Astrocyte of the cerebellum (primary cell): Measurements from ENCODE around the gene ARAP2.

Experiments
- DNase-seq: peaks from one replicate; pipeline ENCODE4 v3.0.0-alpha.2; 2011; ENCODE audit warnings: low read depth
- H3K4me3 ChIP-seq: 2 replicates; pipeline ENCODE4 v1.5.1; 2011; ENCODE audit warnings: mild to moderate bottlenecking, low read depth, low read length, moderate library complexity
- CTCF ChIP-seq: IDR thresholded peaks from 2 replicates; pipeline ENCODE4 v1.5.1; 2012; ENCODE audit warnings: low read length, low read depth, moderate library complexity, mild to moderate bottlenecking; ENCODE audit errors: missing control alignments
- in situ Hi-C: cut with HindIII; loops from 2 replicates; pipeline ENCODE4 v1.10.0; 2017; ENCODE audit warnings: low sequenced_read_pairs

The ARAP2 gene

DNA sequence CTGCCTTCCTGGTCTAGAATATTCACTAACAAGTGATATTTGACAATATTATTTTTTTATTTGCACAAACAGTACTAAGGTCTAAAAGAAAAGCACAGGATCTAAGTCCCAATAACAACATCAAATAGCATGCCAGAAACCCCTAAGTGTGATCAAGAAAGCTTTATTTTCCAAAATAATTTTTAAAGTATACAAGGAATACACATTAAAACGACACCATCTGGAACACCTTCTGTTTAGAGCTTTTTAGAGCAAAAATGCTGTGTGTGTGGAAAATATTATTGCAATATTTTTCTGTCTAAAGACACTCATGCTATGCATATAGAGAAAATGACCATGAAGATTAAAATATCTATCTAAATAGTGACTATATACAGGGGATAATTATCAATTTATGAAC is 103.1 kb downstream of the ARAP2 start:
- in situ Hi-C loops: no loop called here
- no peak for TF ChIP-seq CTCF

GRCh38 chr4:36140421-36140820 is 103.9 kb downstream of the ARAP2 start:
- in situ Hi-C loops: no loop called here
- no peak for TF ChIP-seq CTCF
- H3K4me3 ChIP-seq: no peak overlapping the region
- no peak for DNase-seq

More for the DNA sequence above, 103.1 kb downstream of the ARAP2 start:
- no peak for DNase-seq
- no peak overlapping the region for H3K4me3 ChIP-seq

- no peak for DNase-seq
- TF ChIP-seq CTCF: no peak
- H3K4me3 ChIP-seq: no peak overlapping the region
- in situ Hi-C loops: no loop called here
Observed at GRCh38 chr4:36138220-36138619, 106.1 kb downstream of the ARAP2 start.

GRCh38 chr4:36137336-36137735 is 107.0 kb downstream of the ARAP2 start:
- in situ Hi-C loops: no loop called here
- H3K4me3 ChIP-seq: no peak overlapping the region
- no peak for DNase-seq
- no peak for TF ChIP-seq CTCF

DNA sequence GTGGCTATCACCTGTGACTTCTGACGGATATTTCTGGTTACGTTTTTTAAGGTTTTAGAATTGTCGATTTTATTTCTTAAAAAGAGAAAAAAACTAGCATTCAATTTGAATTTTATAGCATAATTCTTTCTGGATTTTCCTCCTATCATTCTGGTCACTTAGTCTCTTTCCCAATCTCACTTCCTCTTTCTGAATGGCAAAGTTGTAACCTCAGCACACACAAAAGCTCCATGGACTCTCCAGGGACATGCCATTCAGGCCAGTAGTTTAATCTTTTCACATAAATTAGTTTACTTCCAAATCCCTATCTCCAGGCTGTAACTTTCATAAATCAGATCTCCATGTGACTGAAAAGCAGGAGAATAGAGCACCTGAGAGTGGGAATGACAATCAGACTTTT is 110.7 kb downstream of the ARAP2 start:
- no peak for TF ChIP-seq CTCF
- in situ Hi-C loops: no loop called here
- no peak overlapping the region for H3K4me3 ChIP-seq
- no peak for DNase-seq

- no peak for TF ChIP-seq CTCF
- H3K4me3 ChIP-seq: no peak overlapping the region
- DNase-seq: no peak
- in situ Hi-C loops: no loop called here
Observed at GRCh38 chr4:36133086-36133485, 111.2 kb downstream of the ARAP2 start.

DNA sequence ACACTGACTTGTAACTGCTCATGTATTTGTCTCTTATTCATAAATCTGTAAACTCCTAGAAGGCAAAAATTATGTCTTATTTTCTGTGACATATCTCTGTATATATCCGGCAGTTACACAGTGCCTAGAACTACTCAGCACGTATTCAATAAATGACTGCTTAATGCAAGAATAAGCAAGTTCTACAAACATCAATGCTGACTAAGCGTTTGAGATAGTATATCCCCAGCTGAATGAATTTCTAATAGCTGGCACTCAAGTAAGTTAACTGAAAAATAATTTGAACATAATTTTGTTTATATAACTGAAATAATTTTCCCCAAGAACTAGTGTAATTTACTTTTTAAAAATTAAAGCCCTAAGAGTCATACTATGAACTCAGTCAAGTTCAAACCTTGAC is 113.7 kb downstream of the ARAP2 start:
- TF ChIP-seq CTCF: no peak
- DNase-seq: no peak
- in situ Hi-C loops: no loop called here
- H3K4me3 ChIP-seq: no peak overlapping the region
